Hematopoietic multipotent progenitor cell (in vitro differentiated cells): Measurements from ENCODE around the gene MOGAT3. TPM values are rescaled to one million over a fixed set of nuclear protein-coding genes. Genes with fewer than 3 reads are reported as not detected.

ENCODE experiments used
- DNase-seq, 3 donors: peaks; one replicate each; pipeline ENCODE4 v3.0.0-alpha.2; 2011 to 2015; ENCODE audit warnings: low read depth in 2 of 3, low spot score in 2 of 3
- total RNA-seq: library from RNA; depleted of rRNA; stranded (reverse); fragments of >200 nt; gene quantifications from one replicate; pipeline ENCODE4 v1.2.3, GENCODE V29; 2012

Gene MOGAT3
- total RNA-seq, 1 donor: not detected

GRCh38 chr7:101173752-101174244 is 27.0 kb downstream of the MOGAT3 start:
- peak in 2 of 3 donors; percentile 54 to 61 for DNase-seq

- peak in 2 of 3 donors; percentile 68 to 78 for DNase-seq
Measured at GRCh38 chr7:101172854-101173751, 27.7 kb downstream of the MOGAT3 start.

GRCh38 chr7:101172005-101172853 is 28.6 kb downstream of the MOGAT3 start:
- peak in 2 of 3 donors; percentile 73 to 82 for DNase-seq

- no peak for DNase-seq
Measured at GRCh38 chr7:101171442-101171837, 29.4 kb downstream of the MOGAT3 start.

GRCh38 chr7:101170617-101171441 is 30.0 kb downstream of the MOGAT3 start:
- DNase-seq: no peak

GRCh38 chr7:101169838-101170551 is 30.8 kb downstream of the MOGAT3 start:
- DNase-seq: peak in 2 of 3 donors; percentile 78 to 80

GRCh38 chr7:101169110-101169837 is 31.6 kb downstream of the MOGAT3 start:
- no peak for DNase-seq

GRCh38 chr7:101168412-101169049 is 32.3 kb downstream of the MOGAT3 start:
- no peak for DNase-seq

GRCh38 chr7:101167645-101168411 is 33.0 kb downstream of the MOGAT3 start:
- no peak for DNase-seq

- DNase-seq: no peak
Measured at GRCh38 chr7:101166909-101167644, 33.8 kb downstream of the MOGAT3 start.

- DNase-seq: no peak
Measured at GRCh38 chr7:101166648-101166908, 34.3 kb downstream of the MOGAT3 start.

GRCh38 chr7:101165958-101166647 is 34.7 kb downstream of the MOGAT3 start:
- no peak for DNase-seq

GRCh38 chr7:101165075-101165957 is 35.5 kb downstream of the MOGAT3 start, which contains the start of gene VGF:
VGF (minus strand) TSS chr7:101165569; CDS start chr7:101164843, 726 bp downstream.
- DNase-seq: peak; percentile 91 to 95 (median 92)

GRCh38 chr7:101164071-101164840 is 36.6 kb downstream of the MOGAT3 start:
- no peak for DNase-seq
